PC-9 (cell line): ENCODE results near the gene ZDHHC14. TPM values are rescaled to one million over a fixed set of nuclear protein-coding genes. Genes with fewer than 3 reads are reported as not detected.

Experiments used
- BruUV-seq: library from RNA; stranded (reverse); fragments of 400-500 nt; replicated peaks from 2 replicates; lab custom pipeline; 2021; lab: Mats Ljungman, UMichigan
- CTCF ChIA-PET: fragments of 300-600 bp; sonication (Branson Sonifier 250); formaldehyde crosslinking; loops from one replicate; lab custom pipeline; 2022; ENCODE audit warnings: antibody characterized with exemption; lab: Charles Lee
- POLR2A ChIA-PET: fragments of 300-600 bp; sonication (Branson Sonifier 250); formaldehyde crosslinking; loops from one replicate; lab custom pipeline; 2022; ENCODE audit warnings: antibody characterized with exemption; ENCODE audit not compliant: unreplicated experiment; lab: Charles Lee
- DNase-seq, 2 experiments: peaks; one replicate each; pipeline versions ENCODE4 v3.0.0 to v3.0.0-alpha.2; 2015 to 2022; ENCODE audit warnings: mixed read lengths in 1 of 2
- H2AFZ ChIP-seq: fragments of 200-600 bp; sonication (generic); 2 replicates; pipeline ENCODE4 v1.8.1; 2017; ENCODE audit warnings: antibody characterized with exemption
- H3F3A ChIP-seq: fragments of 200-600 bp; sonication (generic); 2 replicates; pipeline ENCODE4 v1.8.1; 2017; ENCODE audit warnings: antibody characterized with exemption, mild to moderate bottlenecking, low read depth; ENCODE audit not compliant: insufficient read depth
- H3K27ac ChIP-seq: fragments of 200-600 bp; sonication (generic); 2 replicates; pipeline ENCODE4 v1.6.1; 2016; ENCODE audit warnings: mixed run types
- H3K27me3 ChIP-seq: fragments of 200-600 bp; sonication (generic); 2 replicates; pipeline ENCODE4 v1.6.1; 2016; ENCODE audit warnings: low read depth, mixed run types; ENCODE audit not compliant: insufficient read depth
- H3K36me3 ChIP-seq: fragments of 200-600 bp; sonication (generic); 2 replicates; pipeline ENCODE4 v1.6.1; 2016; ENCODE audit warnings: low read depth, mixed run types
- H3K4me1 ChIP-seq: fragments of 200-600 bp; sonication (generic); replicated peaks from 2 replicates; pipeline ENCODE4 v1.6.1; 2016; ENCODE audit warnings: mixed run types; ENCODE audit not compliant: insufficient read depth
- H3K4me2 ChIP-seq: fragments of 200-600 bp; sonication (generic); 2 replicates; pipeline ENCODE4 v1.6.1; 2017; ENCODE audit warnings: mixed run types
- H3K4me3 ChIP-seq: fragments of 200-600 bp; sonication (generic); 2 replicates; pipeline ENCODE4 v1.6.1; 2016; ENCODE audit warnings: mixed run types
- H3K79me2 ChIP-seq: fragments of 200-600 bp; sonication (generic); 2 replicates; pipeline ENCODE4 v1.6.1; 2017; ENCODE audit warnings: low read depth, mixed run types
- H3K9me2 ChIP-seq: fragments of 200-600 bp; sonication (generic); 2 replicates; pipeline ENCODE4 v1.8.1; 2017; ENCODE audit warnings: mild to moderate bottlenecking; ENCODE audit not compliant: insufficient read depth
- H3K9me3 ChIP-seq: fragments of 200-600 bp; sonication (generic); 2 replicates; pipeline ENCODE4 v1.8.1; 2016; ENCODE audit warnings: low read depth; ENCODE audit not compliant: insufficient read depth
- H4K20me1 ChIP-seq: fragments of 200-600 bp; sonication (generic); 2 replicates; pipeline ENCODE4 v1.8.1; 2017; ENCODE audit not compliant: insufficient read depth
- EZH2 ChIP-seq: fragments of 200-600 bp; sonication (generic); IDR thresholded peaks from 2 replicates; pipeline ENCODE4 v1.8.0; 2017; ENCODE audit warnings: antibody characterized with exemption, low read depth
- intact Hi-C: fragments of 100-400 bp; cut with micrococcal nuclease; formaldehyde crosslinking; loops from one replicate; pipeline ENCODE4 v1.10.0; 2022; ENCODE audit not compliant: unreplicated experiment
- total RNA-seq: library from RNA; stranded (reverse); gene quantifications from 2 replicates; pipeline ENCODE4 v1.2.3, GENCODE V29; 2021
- TF ChIP-seq, protein P1 (sequence below): fragments of 200-600 bp; sonication (generic); conservative IDR thresholded peaks from 2 replicates; pipeline ENCODE4 v1.6.1; 2017; ENCODE audit warnings: mixed run types, antibody characterized with exemption, mild to moderate bottlenecking, moderate library complexity

Gene ZDHHC14
- total RNA-seq, 1 experiment from 2014 or later = 5.6 TPM

DNA sequence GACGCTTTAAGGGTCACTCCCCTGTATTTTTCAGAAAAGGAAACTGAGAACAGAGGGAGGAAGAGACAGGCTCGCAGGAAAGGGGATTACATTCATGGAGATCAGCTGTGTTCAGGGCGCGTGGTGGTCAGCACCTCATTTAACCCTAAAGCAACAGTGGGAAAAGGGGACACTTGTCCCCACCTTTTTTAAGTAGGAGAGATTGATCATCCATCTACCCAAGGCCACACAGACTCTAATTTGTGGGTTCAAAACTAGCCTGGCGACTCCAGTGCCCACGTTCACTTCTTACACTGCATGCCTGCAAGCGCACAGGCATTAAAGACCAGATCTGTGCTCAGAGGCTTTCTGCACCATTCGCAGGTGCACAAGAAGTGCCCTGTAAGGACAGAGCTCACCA is 274.1 kb downstream of the ZDHHC14 start:
- Histone ChIP-seq H3K79me2 (no peaks in the 10 kb centered on the region), H3K4me1 (no peaks in the 10 kb centered on the region), H2AFZ (no peak overlapping the region), H3K27me3 (no peaks in the 10 kb centered on the region), H3K27ac (no peak overlapping the region), H3K9me2 (no peaks in the 10 kb centered on the region), H4K20me1 (no peaks in the 10 kb centered on the region), H3F3A (no peaks in the 10 kb centered on the region), H3K36me3 (no peaks in the 10 kb centered on the region), H3K9me3 (no peaks in the 10 kb centered on the region), H3K4me2 (no peak overlapping the region), H3K4me3 (no peak overlapping the region)
- no TSS peak for BruUV-seq
- CTCF ChIA-PET = no interaction called here
- intact Hi-C loops = no loop called here
- no peak for TF ChIP-seq EZH2
- TF ChIP-seq, protein P1, sequence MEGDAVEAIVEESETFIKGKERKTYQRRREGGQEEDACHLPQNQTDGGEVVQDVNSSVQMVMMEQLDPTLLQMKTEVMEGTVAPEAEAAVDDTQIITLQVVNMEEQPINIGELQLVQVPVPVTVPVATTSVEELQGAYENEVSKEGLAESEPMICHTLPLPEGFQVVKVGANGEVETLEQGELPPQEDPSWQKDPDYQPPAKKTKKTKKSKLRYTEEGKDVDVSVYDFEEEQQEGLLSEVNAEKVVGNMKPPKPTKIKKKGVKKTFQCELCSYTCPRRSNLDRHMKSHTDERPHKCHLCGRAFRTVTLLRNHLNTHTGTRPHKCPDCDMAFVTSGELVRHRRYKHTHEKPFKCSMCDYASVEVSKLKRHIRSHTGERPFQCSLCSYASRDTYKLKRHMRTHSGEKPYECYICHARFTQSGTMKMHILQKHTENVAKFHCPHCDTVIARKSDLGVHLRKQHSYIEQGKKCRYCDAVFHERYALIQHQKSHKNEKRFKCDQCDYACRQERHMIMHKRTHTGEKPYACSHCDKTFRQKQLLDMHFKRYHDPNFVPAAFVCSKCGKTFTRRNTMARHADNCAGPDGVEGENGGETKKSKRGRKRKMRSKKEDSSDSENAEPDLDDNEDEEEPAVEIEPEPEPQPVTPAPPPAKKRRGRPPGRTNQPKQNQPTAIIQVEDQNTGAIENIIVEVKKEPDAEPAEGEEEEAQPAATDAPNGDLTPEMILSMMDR = no peak
- no peak for DNase-seq
- POLR2A ChIA-PET = no interaction called here

DNA sequence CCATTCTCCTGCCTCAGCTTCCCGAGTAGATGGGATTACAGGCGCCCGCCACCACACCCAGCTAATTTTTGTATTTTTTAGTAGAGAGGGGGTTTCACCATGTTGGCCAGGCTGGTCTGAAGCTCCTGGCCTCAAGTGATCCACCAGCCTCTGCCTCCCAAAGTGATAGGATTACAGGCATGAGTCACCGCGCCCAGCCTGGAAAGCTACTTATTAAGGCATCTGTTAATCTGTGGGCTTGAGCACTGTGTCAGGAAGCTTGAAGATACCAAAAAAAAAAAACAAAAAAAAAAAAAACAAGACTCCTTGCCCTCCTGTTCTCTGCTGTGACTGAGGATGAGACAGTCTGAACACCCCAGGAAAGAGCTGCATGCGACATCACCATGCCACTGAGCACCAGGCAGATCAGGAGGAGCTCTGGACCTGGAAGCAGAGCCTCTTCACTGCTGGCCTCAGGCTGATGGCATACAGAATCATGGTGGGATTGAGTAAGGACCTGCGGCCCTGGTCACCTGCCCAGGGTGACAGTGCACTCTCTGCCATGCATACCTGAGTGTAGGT is 275.5 kb downstream of the ZDHHC14 start:
- POLR2A ChIA-PET = interaction anchor here (0.6 kb wide), 1 partner anchor 33 kb away, joined by 3 read pairs; no protein-coding TSS in a partner anchor
- CTCF ChIA-PET = no interaction called here
- BruUV-seq = no TSS peak

DNA sequence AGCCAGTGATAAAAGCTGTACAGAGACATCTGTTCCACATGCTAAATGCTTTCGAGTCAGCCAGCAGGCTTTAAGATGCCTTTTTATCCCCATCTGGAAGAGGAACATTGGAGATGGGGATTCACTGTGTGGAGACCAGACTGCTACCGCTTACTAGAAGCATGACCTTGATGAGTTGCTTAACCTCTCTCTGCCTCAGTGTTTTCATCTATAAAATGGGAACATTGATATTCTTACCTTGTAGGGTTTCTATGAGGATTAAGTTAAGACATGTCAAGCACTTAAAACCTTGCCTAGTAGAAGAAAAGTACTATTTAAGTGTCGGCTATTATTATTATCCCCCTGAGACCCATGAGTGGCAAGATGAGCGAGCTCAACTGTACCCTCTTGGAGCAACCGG is 276.8 kb downstream of the ZDHHC14 start:
- Histone ChIP-seq H3K4me1 (no peaks in the 10 kb centered on the region), H2AFZ (no peak overlapping the region), H3K9me2 (no peaks in the 10 kb centered on the region), H3K27ac (no peak overlapping the region), H3K79me2 (no peaks in the 10 kb centered on the region), H3K4me3 (no peak overlapping the region), H3K27me3 (no peaks in the 10 kb centered on the region), H4K20me1 (no peaks in the 10 kb centered on the region), H3K9me3 (no peaks in the 10 kb centered on the region), H3K36me3 (no peaks in the 10 kb centered on the region), H3F3A (no peaks in the 10 kb centered on the region), H3K4me2 (no peak overlapping the region)
- TF ChIP-seq, protein P1 = no peak
- TF ChIP-seq EZH2 = no peak
- CTCF ChIA-PET = no interaction called here
- POLR2A ChIA-PET = no interaction called here
- no TSS peak for BruUV-seq
- no peak for DNase-seq
- intact Hi-C loops = no loop called here

More for the DNA sequence above, 275.5 kb downstream of the ZDHHC14 start:
- no peaks in the 10 kb centered on the region for H3K79me2 ChIP-seq
- no peaks in the 10 kb centered on the region for H3F3A ChIP-seq
- no peak overlapping the region for H3K4me2 ChIP-seq
- no peak overlapping the region for H2AFZ ChIP-seq
- no peaks in the 10 kb centered on the region for H3K27me3 ChIP-seq
- intact Hi-C loops = no loop called here
- H3K9me2 ChIP-seq = no peaks in the 10 kb centered on the region
- TF ChIP-seq EZH2 = no peak
- TF ChIP-seq, protein P1 = no peak
- no peak overlapping the region for H3K27ac ChIP-seq
- no peak overlapping the region for H3K4me3 ChIP-seq
- H3K4me1 ChIP-seq = no peaks in the 10 kb centered on the region
- H4K20me1 ChIP-seq = no peaks in the 10 kb centered on the region
- H3K36me3 ChIP-seq = no peaks in the 10 kb centered on the region
- H3K9me3 ChIP-seq = no peaks in the 10 kb centered on the region
- DNase-seq = no peak
